NCI-H2196 treated with DMSO at 0.1 percent for 48 hours (cell line): ENCODE measurements around the gene ZDHHC14.

Experiments used
- DNase-seq: peaks from one replicate; lab custom pipeline; 2025; ENCODE audit not compliant: unreplicated experiment; lab: John Stamatoyannopoulos, UW

Gene ZDHHC14

GRCh38 chr6:157490611-157491269 is 109.8 kb downstream of the ZDHHC14 start:
- no peak for DNase-seq

- DNase-seq: no peak
Observed at GRCh38 chr6:157491571-157492232, 110.7 kb downstream of the ZDHHC14 start.

- no peak for DNase-seq
Observed at GRCh38 chr6:157492249-157492648, 111.3 kb downstream of the ZDHHC14 start.

- DNase-seq: no peak
Observed at GRCh38 chr6:157492741-157493140, 111.8 kb downstream of the ZDHHC14 start.

GRCh38 chr6:157493173-157493572 is 112.2 kb downstream of the ZDHHC14 start:
- no peak for DNase-seq

- no peak for DNase-seq
Observed at GRCh38 chr6:157493576-157493975, 112.6 kb downstream of the ZDHHC14 start.

- DNase-seq: no peak
Observed at GRCh38 chr6:157494132-157494710, 113.2 kb downstream of the ZDHHC14 start.

- no peak for DNase-seq
Observed at GRCh38 chr6:157496534-157497095, 115.6 kb downstream of the ZDHHC14 start.

- no peak for DNase-seq
Observed at GRCh38 chr6:157497579-157497978, 116.6 kb downstream of the ZDHHC14 start.

GRCh38 chr6:157498817-157499216 is 117.8 kb downstream of the ZDHHC14 start:
- DNase-seq: no peak

GRCh38 chr6:157500022-157500421 is 119.0 kb downstream of the ZDHHC14 start:
- no peak for DNase-seq

GRCh38 chr6:157503018-157503747 is 122.2 kb downstream of the ZDHHC14 start:
- no peak for DNase-seq

GRCh38 chr6:157505912-157506491 is 125.0 kb downstream of the ZDHHC14 start:
- DNase-seq: no peak

- DNase-seq: no peak
Observed at GRCh38 chr6:157510323-157511188, 129.6 kb downstream of the ZDHHC14 start.

- no peak for DNase-seq
Observed at GRCh38 chr6:157511682-157512381, 130.8 kb downstream of the ZDHHC14 start.

GRCh38 chr6:157512382-157512682 is 131.3 kb downstream of the ZDHHC14 start:
- no peak for DNase-seq

- no peak for DNase-seq
Observed at GRCh38 chr6:157513004-157513603, 132.1 kb downstream of the ZDHHC14 start.

GRCh38 chr6:157513619-157514485 is 132.9 kb downstream of the ZDHHC14 start:
- no peak for DNase-seq
